Large intestine (tissue), 3 donors: ENCODE measurements around the gene SH3TC1. TPM values are rescaled to one million over a fixed set of nuclear protein-coding genes. Genes with fewer than 3 reads are reported as not detected.

ENCODE experiments used
- DNase-seq, 2 donors: peaks; one replicate each; pipeline versions ENCODE4 v3.0.0 to v3.0.0-alpha.2; 2013
- H3K27ac ChIP-seq: one replicate; pipeline ENCODE4 v1.5.1; 2013; ENCODE audit warnings: low read length
- H3K27me3 ChIP-seq: 2 replicates; pipeline ENCODE4 v1.6.1; 2013; ENCODE audit warnings: low read length; ENCODE audit not compliant: control insufficient read depth, insufficient read depth
- H3K36me3 ChIP-seq: 2 replicates; pipeline ENCODE4 v1.6.1; 2013; ENCODE audit warnings: low read length; ENCODE audit not compliant: control insufficient read depth, insufficient read depth
- H3K4me1 ChIP-seq: one replicate; pipeline ENCODE4 v1.6.1; 2013; ENCODE audit warnings: low read length; ENCODE audit not compliant: control insufficient read depth, insufficient read depth
- H3K4me3 ChIP-seq: one replicate; pipeline ENCODE4 v1.5.1; 2013; ENCODE audit warnings: low read length
- H3K9me3 ChIP-seq: one replicate; pipeline ENCODE4 v1.6.1; 2013; ENCODE audit warnings: mild to moderate bottlenecking, low read depth, low read length, moderate library complexity; ENCODE audit not compliant: control insufficient read depth
- WGBS: methylation state at CpG from one replicate; pipeline ENCODE4 v1.1.5; 2013; ENCODE audit warnings: low lambda C conversion rate; ENCODE audit not compliant: insufficient coverage; 5-methylcytosine and 5-hydroxymethylcytosine counted together
- polyA plus RNA-seq: library from polyadenylated mRNA; unstranded; fragments of 120-200 nt; gene quantifications from one replicate; pipeline ENCODE4 v1.2.1, GENCODE V29; 2013

SH3TC1 gene
- polyA plus RNA-seq, 1 donor: 21.1 TPM

GRCh38 chr4:8238036-8238511 lies 39.0 kb downstream of the SH3TC1 start:
- Histone ChIP-seq H3K4me1 (peaks cover 43% of the 10 kb centered on the region), H3K36me3 (peaks cover 72% of the 10 kb centered on the region), H3K9me3 (no peaks in the 10 kb centered on the region), H3K27ac (peak overlapping the region; percentile 68), H3K4me3 (no peak overlapping the region), H3K27me3 (no peaks in the 10 kb centered on the region)
- WGBS: no CpG with 5 or more reads among the region's 14 CpGs
- peak; percentile 76 to 87 for DNase-seq

GRCh38 chr4:8238515-8239053 lies 39.5 kb downstream of the SH3TC1 start:
- Histone ChIP-seq H3K9me3 (no peaks in the 10 kb centered on the region), H3K4me3 (no peak overlapping the region), H3K27ac (peak overlapping the region; percentile 68), H3K4me1 (peaks cover 43% of the 10 kb centered on the region), H3K36me3 (peaks cover 67% of the 10 kb centered on the region), H3K27me3 (no peaks in the 10 kb centered on the region)
- peak; percentile 94 to 95 for DNase-seq
- WGBS: no CpG with 5 or more reads among the region's 17 CpGs

DNA sequence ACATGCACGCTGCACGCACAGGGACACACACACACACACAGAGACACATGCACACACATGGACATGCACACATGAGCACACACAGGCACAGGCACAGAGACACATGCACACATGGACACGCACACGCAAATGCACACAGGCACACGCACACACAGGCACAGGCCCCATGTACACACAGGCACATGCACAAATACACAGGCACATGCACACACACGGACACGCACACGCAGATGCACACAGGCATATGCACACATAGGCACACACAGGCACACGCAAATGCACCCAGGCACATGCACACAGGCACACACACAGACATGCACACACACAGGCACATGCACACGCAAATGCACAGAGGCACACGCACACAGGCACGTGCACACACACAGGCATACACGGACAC lies 40.1 kb downstream of the SH3TC1 start:
- peaks cover 60% of the 10 kb centered on the region for H3K36me3 ChIP-seq
- H3K9me3 ChIP-seq: no peaks in the 10 kb centered on the region
- H3K4me1 ChIP-seq: peaks cover 43% of the 10 kb centered on the region
- no peak overlapping the region for H3K27ac ChIP-seq
- H3K27me3 ChIP-seq: no peaks in the 10 kb centered on the region
- WGBS: no CpG with 5 or more reads among the region's 13 CpGs
- peak in 1 of 2 donors; percentile 28 for DNase-seq
- H3K4me3 ChIP-seq: no peak overlapping the region

DNA sequence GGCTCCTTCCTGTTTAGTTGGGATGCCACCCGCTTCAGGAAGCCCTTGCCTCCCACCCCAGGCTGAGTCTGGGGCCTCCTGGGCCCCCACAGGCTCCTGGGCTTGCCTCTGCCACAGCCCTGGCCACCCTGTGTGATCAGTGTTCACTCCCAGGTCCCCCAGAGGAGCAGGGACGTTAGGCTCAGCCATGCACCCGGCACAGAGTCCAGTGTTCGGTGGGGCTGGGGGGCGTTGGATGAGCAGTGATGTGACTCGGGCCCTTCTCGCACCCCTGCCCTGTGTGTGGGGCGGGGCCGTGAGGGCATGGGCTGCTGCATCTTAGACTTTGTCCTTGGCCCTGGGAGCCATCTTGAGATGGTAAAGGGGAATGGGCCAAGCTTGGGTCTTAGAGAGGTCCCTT lies 40.6 kb downstream of the SH3TC1 start:
- Histone ChIP-seq H3K4me3 (no peak overlapping the region), H3K36me3 (peaks cover 56% of the 10 kb centered on the region), H3K9me3 (no peaks in the 10 kb centered on the region), H3K27me3 (no peaks in the 10 kb centered on the region), H3K27ac (no peak overlapping the region), H3K4me1 (peaks cover 43% of the 10 kb centered on the region)
- WGBS: no CpG with 5 or more reads among the region's 9 CpGs
- DNase-seq: no peak

- no peak for DNase-seq
- H3K4me3 ChIP-seq: no peak overlapping the region
- H3K27me3 ChIP-seq: no peaks in the 10 kb centered on the region
- H3K27ac ChIP-seq: no peak overlapping the region
- H3K36me3 ChIP-seq: peaks cover 50% of the 10 kb centered on the region
- peaks cover 5% of the 10 kb centered on the region for H3K9me3 ChIP-seq
- H3K4me1 ChIP-seq: peaks cover 43% of the 10 kb centered on the region
- WGBS: no CpG with 5 or more reads among the region's 26 CpGs
These were observed 41.3 kb downstream of the SH3TC1 start for GRCh38 chr4:8240211-8241041.

DNA sequence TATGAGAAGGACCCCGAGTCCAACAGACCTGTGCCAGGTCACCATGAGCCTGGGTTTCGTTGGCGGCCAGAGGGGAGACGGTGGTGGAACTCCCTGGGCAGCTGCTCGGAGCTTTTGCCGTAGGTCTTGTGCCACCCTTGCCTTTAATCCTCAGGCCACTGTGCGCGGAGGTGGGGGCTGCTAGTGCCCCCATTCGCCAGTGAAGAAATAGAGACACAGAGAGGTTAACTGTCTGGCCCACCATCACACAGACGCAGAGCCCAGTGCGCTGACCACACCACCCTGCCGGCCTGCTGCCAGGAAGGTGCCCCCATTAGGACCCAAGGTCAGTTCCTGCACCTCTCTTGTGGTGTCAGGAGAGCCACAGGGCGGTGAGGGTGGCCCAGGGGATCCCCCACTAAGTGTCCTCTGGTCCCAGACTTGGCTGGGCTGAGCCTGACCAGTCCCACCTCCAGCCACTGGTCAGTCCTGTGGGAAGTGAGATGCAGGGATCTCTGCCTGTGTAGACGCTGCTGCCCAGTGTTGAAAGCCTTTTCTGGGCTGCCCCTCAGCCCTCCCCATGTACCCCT lies 42.2 kb downstream of the SH3TC1 start:
- no peak overlapping the region for H3K4me3 ChIP-seq
- DNase-seq: no peak
- H3K36me3 ChIP-seq: peaks cover 42% of the 10 kb centered on the region
- H3K27ac ChIP-seq: peak overlapping the region; percentile 36
- no CpG with 5 or more reads among the region's 14 CpGs for WGBS
- peaks cover 5% of the 10 kb centered on the region for H3K9me3 ChIP-seq
- peaks cover 43% of the 10 kb centered on the region for H3K4me1 ChIP-seq
- H3K27me3 ChIP-seq: no peaks in the 10 kb centered on the region

GRCh38 chr4:8241895-8242696 lies 43.0 kb downstream of the SH3TC1 start:
- Histone ChIP-seq H3K4me1 (peaks cover 44% of the 10 kb centered on the region), H3K36me3 (peaks cover 34% of the 10 kb centered on the region), H3K27ac (peak overlapping the region; percentile 36), H3K27me3 (no peaks in the 10 kb centered on the region), H3K9me3 (peaks cover 5% of the 10 kb centered on the region), H3K4me3 (no peak overlapping the region)
- DNase-seq: peak; percentile 79 to 82
- no CpG with 5 or more reads among the region's 29 CpGs for WGBS

GRCh38 chr4:8242782-8243560 lies 43.9 kb downstream of the SH3TC1 start:
- Histone ChIP-seq H3K36me3 (peaks cover 25% of the 10 kb centered on the region), H3K4me1 (peaks cover 43% of the 10 kb centered on the region), H3K4me3 (no peak overlapping the region), H3K9me3 (peaks cover 5% of the 10 kb centered on the region), H3K27me3 (no peaks in the 10 kb centered on the region), H3K27ac (no peak overlapping the region)
- WGBS: no CpG with 5 or more reads among the region's 10 CpGs
- no peak for DNase-seq

- H3K27me3 ChIP-seq: no peaks in the 10 kb centered on the region
- no CpG with 5 or more reads among the region's 18 CpGs for WGBS
- H3K27ac ChIP-seq: no peak overlapping the region
- H3K9me3 ChIP-seq: peaks cover 5% of the 10 kb centered on the region
- peaks cover 24% of the 10 kb centered on the region for H3K36me3 ChIP-seq
- H3K4me3 ChIP-seq: no peak overlapping the region
- peaks cover 31% of the 10 kb centered on the region for H3K4me1 ChIP-seq
- no peak for DNase-seq
These were observed 45.1 kb downstream of the SH3TC1 start for GRCh38 chr4:8244001-8244757.
